HCT116 (cell line): ENCODE measurements around the gene KRTAP16-1. TPM values are rescaled to one million over a fixed set of nuclear protein-coding genes. Genes with fewer than 3 reads are reported as not detected.

Source experiments
- ATAC-seq: fragments of 200-7000 bp; cut with Tn5 transposase; 2 replicates; pipeline ENCODE4 v1.9.1; 2020; ENCODE audit warnings: mild to moderate bottlenecking, moderate library complexity
- BruUV-seq: library from RNA; stranded (reverse); fragments of 400-500 nt; replicated peaks from 2 replicates; lab custom pipeline; 2021; lab: Mats Ljungman, UMichigan
- CTCF ChIA-PET: fragments of 300-600 bp; sonication (Branson Sonifier 250); formaldehyde crosslinking; loops from one replicate; lab custom pipeline; 2021; ENCODE audit warnings: antibody characterized with exemption; lab: Charles Lee
- POLR2A ChIA-PET: fragments of 300-600, 350-600 bp; sonication (Branson Sonifier 250); formaldehyde crosslinking; loops from one replicate; lab custom pipeline; 2021; ENCODE audit warnings: antibody characterized with exemption; lab: Charles Lee
- RAD21 ChIA-PET, 2 experiments: fragments of 300-600 bp; sonication (Branson Sonifier 250); formaldehyde crosslinking; loops; one replicate each; lab custom pipeline; 2023; ENCODE audit warnings: low total read pairs in 2 of 2; ENCODE audit not compliant: uncharacterized antibody in 2 of 2, unreplicated experiment in 2 of 2, low non-redundant PET in 1 of 2; lab: Charles Lee
- DNase-seq: peaks from one replicate; pipeline ENCODE4 v3.0.0-alpha.2; 2010; ENCODE audit warnings: low read depth, low spot score
- H2AFZ ChIP-seq: fragments of 200-600 bp; shearing (Covaris generic), sonication (generic); 2 replicates; pipeline ENCODE4 v1.6.1; 2017; ENCODE audit warnings: low read depth, mixed run types, mixed read lengths, antibody characterized with exemption, low read length; ENCODE audit not compliant: poor library complexity, severe bottlenecking
- H3K27ac ChIP-seq: 2 replicates; pipeline ENCODE4 v1.5.1; 2012; ENCODE audit warnings: low read depth, low read length
- H3K27me3 ChIP-seq: fragments of 200-600 bp; sonication (generic); 2 replicates; pipeline ENCODE4 v1.6.1; 2016; ENCODE audit warnings: mixed run types, low read length, mixed read lengths; ENCODE audit not compliant: insufficient read depth
- H3K36me3 ChIP-seq, 2 experiments: fragments of 200-500 bp in 1 of 2; fragments of 200-600 bp in 1 of 2; sonication (Bioruptor generic) in 1 of 2; sonication (generic) in 1 of 2; 2 replicates each; pipeline versions ENCODE4 v1.5.1 to v1.6.1; 2014 to 2016; ENCODE audit warnings: low read length in 2 of 2, inconsistent platforms in 1 of 2, mixed read lengths in 1 of 2, mixed run types in 1 of 2; ENCODE audit not compliant: insufficient read depth in 2 of 2, control insufficient read depth in 1 of 2
- H3K4me1 ChIP-seq, 2 experiments: fragments of 200-600 bp in 1 of 2; sonication (generic) in 1 of 2; 2 replicates each; pipeline versions ENCODE4 v1.5.1 to v1.6.1; 2012 to 2017; ENCODE audit warnings: low read length in 2 of 2, inconsistent platforms in 1 of 2, mild to moderate bottlenecking in 1 of 2, mixed read lengths in 1 of 2, mixed run types in 1 of 2, moderate library complexity in 1 of 2; ENCODE audit not compliant: insufficient read depth in 2 of 2, control insufficient read depth in 1 of 2
- H3K4me2 ChIP-seq: fragments of 200-600 bp; sonication (generic); 2 replicates; pipeline ENCODE4 v1.6.1; 2017; ENCODE audit warnings: mixed run types, low read length, mixed read lengths
- H3K4me3 ChIP-seq, 2 experiments: fragments of 200-600 bp in 1 of 2; sonication (generic) in 1 of 2; replicated peaks in 1 of 2; 2 replicates each; pipeline ENCODE4 v1.5.1; 2011 to 2016; ENCODE audit warnings: low read length in 2 of 2, control low read depth in 1 of 2, low read depth in 1 of 2, mild to moderate bottlenecking in 1 of 2, mixed read lengths in 1 of 2, mixed run types in 1 of 2
- H3K79me2 ChIP-seq: fragments of 200-600 bp; sonication (generic); 2 replicates; pipeline ENCODE4 v1.6.1; 2017; ENCODE audit warnings: mild to moderate bottlenecking, mixed run types, low read length, moderate library complexity, mixed read lengths; ENCODE audit not compliant: insufficient read depth
- H3K9ac ChIP-seq: fragments of 200-600 bp; sonication (generic); 2 replicates; pipeline ENCODE4 v1.6.1; 2016; ENCODE audit warnings: low read length, mixed read lengths
- H3K9me2 ChIP-seq: fragments of 200-600 bp; sonication (generic), shearing (Covaris generic); 2 replicates; pipeline ENCODE4 v1.6.1; 2017; ENCODE audit warnings: mixed run types, mild to moderate bottlenecking, moderate library complexity; ENCODE audit not compliant: insufficient read depth
- H3K9me3 ChIP-seq, 2 experiments: fragments of 200-500 bp in 1 of 2; fragments of 200-600 bp in 1 of 2; sonication (Bioruptor generic) in 1 of 2; sonication (generic) in 1 of 2; 2 replicates each; pipeline ENCODE4 v1.6.1; 2014 to 2017; ENCODE audit warnings: low read length in 2 of 2, mixed read lengths in 2 of 2, inconsistent platforms in 1 of 2, low read depth in 1 of 2, mild to moderate bottlenecking in 1 of 2, mixed run types in 1 of 2, moderate library complexity in 1 of 2; ENCODE audit not compliant: control insufficient read depth in 1 of 2, insufficient read depth in 1 of 2
- H4K20me1 ChIP-seq: fragments of 200-600 bp; sonication (generic), shearing (Covaris generic); 2 replicates; pipeline ENCODE4 v1.6.1; 2017; ENCODE audit warnings: mixed run types, mild to moderate bottlenecking, moderate library complexity; ENCODE audit not compliant: insufficient read depth
- CBX3 ChIP-seq: IDR thresholded peaks from 2 replicates; pipeline ENCODE4 v1.6.1; 2012; ENCODE audit warnings: low read depth
- CEBPB ChIP-seq: IDR thresholded peaks from 2 replicates; pipeline ENCODE4 v1.6.1; 2012; ENCODE audit warnings: low read depth
- ELF1 ChIP-seq: IDR thresholded peaks from 2 replicates; pipeline ENCODE4 v1.6.1; 2012; ENCODE audit warnings: low read depth, borderline replicate concordance
- EZH2 ChIP-seq: fragments of 200-600 bp; sonication (generic); IDR thresholded peaks from 2 replicates; pipeline ENCODE4 v1.6.1; 2017; ENCODE audit warnings: antibody characterized with exemption, mixed run types
- EZH2phosphoT487 ChIP-seq: fragments of 200-600 bp; IDR thresholded peaks from 2 replicates; pipeline ENCODE4 v1.6.1; 2018; ENCODE audit warnings: antibody characterized with exemption, borderline replicate concordance
- SRF ChIP-seq: IDR thresholded peaks from 2 replicates; pipeline ENCODE4 v1.6.1; 2012; ENCODE audit warnings: low read depth
- YY1 ChIP-seq: IDR thresholded peaks from 2 replicates; pipeline ENCODE4 v1.6.1; 2011; ENCODE audit warnings: low read length, low read depth, moderate library complexity, mild to moderate bottlenecking; ENCODE audit not compliant: insufficient replicate concordance; ENCODE audit errors: extremely low read depth
- intact Hi-C: fragments of 100-400 bp; cut with micrococcal nuclease; formaldehyde crosslinking; loops from 2 replicates; pipeline ENCODE4 v1.10.0; 2022
- total RNA-seq: library from RNA; stranded (reverse); gene quantifications from one replicate; pipeline ENCODE4 v1.2.1, GENCODE V29; 2021; ENCODE audit not compliant: unreplicated experiment

The KRTAP16-1 gene
- total RNA-seq, 1 experiment from 2014 or later, result not detected

- DNase-seq (no peak), ATAC-seq (no peak)
- H3K79me2 ChIP-seq, result no peaks in the 10 kb centered on the region
- H3K9ac ChIP-seq, result no peak within 1 kb of the TSS
- H3K4me1 ChIP-seq, result no peaks in the 10 kb centered on the region
- peaks cover 0 to 14% of the 10 kb centered on the region in 2 experiments; a peak in 1 of 4 replicates for H3K9me3 ChIP-seq
- CTCF ChIA-PET, result no interaction called here
- no TSS peak for BruUV-seq
- TF ChIP-seq EZH2phosphoT487, result no peak
- TF ChIP-seq, all 23 proteins: peak for 0
- no peaks in the 10 kb centered on the region for H3K27me3 ChIP-seq
- no peak within 1 kb of the TSS for H3K4me2 ChIP-seq
- H3K9me2 ChIP-seq, result no peaks in the 10 kb centered on the region
- intact Hi-C loops, result no loop called here
- H3K4me3 ChIP-seq, result no peak within 1 kb of the TSS
- H2AFZ ChIP-seq, result no peak within 1 kb of the TSS
- H4K20me1 ChIP-seq, result no peaks in the 10 kb centered on the region
- no peaks in the 10 kb centered on the region for H3K36me3 ChIP-seq
- POLR2A ChIA-PET, result no interaction called here
- no peak within 1 kb of the TSS for H3K27ac ChIP-seq
- RAD21 ChIA-PET, result no interaction called here
Observed at GRCh38 chr17:41301916-41302901, 6.9 kb downstream of the KRTAP16-1 start, which contains the start of gene KRTAP29-1. TSS of gene KRTAP29-1 (minus strand) at chr17:41302851. CDS start at chr17:41302851, 0 bp downstream.

GRCh38 chr17:41301204-41301790 is 7.8 kb downstream of the KRTAP16-1 start:
- TF ChIP-seq SRF, result no peak
- no peak for TF ChIP-seq ELF1
- no peak for TF ChIP-seq YY1
- no peak; the same call in 1 of the 2 replicates for TF ChIP-seq CBX3
- TF ChIP-seq EZH2, result no peak
- TF ChIP-seq CEBPB, result no peak
- Histone ChIP-seq H3K27me3 (no peaks in the 10 kb centered on the region), H3K9ac (no peak overlapping the region), H3K9me3 (peaks cover 0 to 14% of the 10 kb centered on the region in 2 experiments; a peak in 1 of 4 replicates), H3K4me3 (no peak overlapping the region), H2AFZ (no peak overlapping the region), H3K9me2 (no peaks in the 10 kb centered on the region), H3K36me3 (no peaks in the 10 kb centered on the region), H3K79me2 (no peaks in the 10 kb centered on the region), H4K20me1 (no peaks in the 10 kb centered on the region), H3K4me2 (no peak overlapping the region), H3K4me1 (no peaks in the 10 kb centered on the region), H3K27ac (no peak overlapping the region)
- CTCF ChIA-PET, result no interaction called here
- intact Hi-C loops, result no loop called here
- ATAC-seq, result no peak
- POLR2A ChIA-PET, result no interaction called here
- no TSS peak for BruUV-seq
- RAD21 ChIA-PET, result no interaction called here
- DNase-seq, result no peak
